OCI-LY1 (cell line): Measurements from ENCODE around the gene GIMAP1.

ENCODE experiments used
- H2AFZ ChIP-seq: fragments of 200-600 bp; sonication (generic), shearing (Covaris generic); 2 replicates; pipeline ENCODE4 v1.6.0; 2014; ENCODE audit warnings: antibody characterized with exemption, mild to moderate bottlenecking, low read length
- H3F3A ChIP-seq: fragments of 200-600 bp; sonication (generic), shearing (Covaris generic); 2 replicates; pipeline ENCODE4 v1.6.0; 2014; ENCODE audit warnings: mild to moderate bottlenecking, antibody characterized with exemption, low read length, moderate library complexity; ENCODE audit not compliant: insufficient read depth
- H3K27ac ChIP-seq: fragments of 200-600 bp; sonication (generic); 2 replicates; pipeline ENCODE4 v1.5.1; 2014; ENCODE audit warnings: low read length, mixed run types, mild to moderate bottlenecking, low read depth; ENCODE audit not compliant: poor library complexity, severe bottlenecking
- H3K27me3 ChIP-seq: fragments of 200-600 bp; sonication (generic); 2 replicates; pipeline ENCODE4 v1.6.0; 2014; ENCODE audit warnings: antibody characterized with exemption, mild to moderate bottlenecking, low read length, moderate library complexity; ENCODE audit not compliant: insufficient read depth
- H3K36me3 ChIP-seq: fragments of 200-600 bp; sonication (generic); 2 replicates; pipeline ENCODE4 v1.6.1; 2014; ENCODE audit warnings: mild to moderate bottlenecking, antibody characterized with exemption, low read length, moderate library complexity, mixed read lengths; ENCODE audit not compliant: insufficient read depth
- H3K4me1 ChIP-seq: fragments of 200-600 bp; sonication (generic); 2 replicates; pipeline ENCODE4 v1.5.1; 2014; ENCODE audit warnings: mild to moderate bottlenecking, low read length, moderate library complexity; ENCODE audit not compliant: insufficient read depth, severe bottlenecking
- H3K4me2 ChIP-seq: fragments of 200-600 bp; sonication (generic), shearing (Covaris generic); 2 replicates; pipeline ENCODE4 v1.6.1; 2014; ENCODE audit warnings: low read length
- H3K4me3 ChIP-seq: fragments of 200-600 bp; sonication (generic); 2 replicates; pipeline ENCODE4 v1.5.1; 2014; ENCODE audit warnings: low read length, low read depth, mild to moderate bottlenecking, mixed read lengths; ENCODE audit not compliant: poor library complexity, severe bottlenecking
- H3K79me2 ChIP-seq: fragments of 200-600 bp; shearing (Covaris generic); 2 replicates; pipeline ENCODE4 v1.6.1; 2016; ENCODE audit warnings: mixed run types, low read length, mixed read lengths; ENCODE audit not compliant: insufficient read depth
- H3K9ac ChIP-seq: fragments of 200-600 bp; sonication (generic), shearing (Covaris generic); 2 replicates; pipeline ENCODE4 v1.6.1; 2014; ENCODE audit warnings: mild to moderate bottlenecking, low read length, mixed read lengths
- H3K9me2 ChIP-seq: fragments of 200-600 bp; sonication (generic), shearing (Covaris generic); 2 replicates; pipeline ENCODE4 v1.6.1; 2014; ENCODE audit warnings: low read depth, mild to moderate bottlenecking, low read length, mixed read lengths
- H3K9me3 ChIP-seq: fragments of 200-600 bp; shearing (Covaris generic); 2 replicates; pipeline ENCODE4 v1.6.1; 2014; ENCODE audit warnings: low read length, mixed read lengths
- H4K20me1 ChIP-seq: fragments of 200-600 bp; sonication (generic), shearing (Covaris generic); 2 replicates; pipeline ENCODE4 v1.6.0; 2016; ENCODE audit warnings: mild to moderate bottlenecking, low read length; ENCODE audit not compliant: insufficient read depth
- CTCF ChIP-seq: fragments of 200-600 bp; sonication (generic), shearing (Covaris generic); IDR thresholded peaks from 2 replicates; pipeline ENCODE4 v1.5.1; 2017; ENCODE audit warnings: mild to moderate bottlenecking, antibody characterized with exemption, low read length, moderate library complexity, mixed read lengths
- EZH2 ChIP-seq: fragments of 200-600 bp; sonication (generic), shearing (Covaris generic); IDR thresholded peaks from 2 replicates; pipeline ENCODE4 v1.8.0; 2017; ENCODE audit warnings: borderline replicate concordance, mixed run types, mild to moderate bottlenecking, antibody characterized with exemption, low read length, moderate library complexity, mixed read lengths

GIMAP1 gene

GRCh38 chr7:150745086-150745485 is 28.7 kb downstream of the GIMAP1 start:
- Histone ChIP-seq H3K79me2 (no peaks in the 10 kb centered on the region), H3K27ac (no peak overlapping the region), H3K36me3 (no peaks in the 10 kb centered on the region), H3F3A (no peaks in the 10 kb centered on the region), H3K4me2 (no peak overlapping the region), H3K4me3 (no peak overlapping the region), H2AFZ (no peak overlapping the region), H3K9me3 (no peaks in the 10 kb centered on the region), H3K9me2 (no peaks in the 10 kb centered on the region), H3K27me3 (no peaks in the 10 kb centered on the region), H3K9ac (no peak overlapping the region), H3K4me1 (no peaks in the 10 kb centered on the region), H4K20me1 (no peaks in the 10 kb centered on the region)
- TF ChIP-seq EZH2 (no peak), CTCF (no peak)

GRCh38 chr7:150745876-150746275 is 29.5 kb downstream of the GIMAP1 start:
- H3K4me1 ChIP-seq, result no peaks in the 10 kb centered on the region
- no peak overlapping the region for H3K9ac ChIP-seq
- no peak overlapping the region for H3K27ac ChIP-seq
- no peaks in the 10 kb centered on the region for H3K36me3 ChIP-seq
- no peak overlapping the region for H3K4me2 ChIP-seq
- H3F3A ChIP-seq, result no peaks in the 10 kb centered on the region
- no peaks in the 10 kb centered on the region for H3K9me3 ChIP-seq
- no peaks in the 10 kb centered on the region for H3K27me3 ChIP-seq
- H3K79me2 ChIP-seq, result no peaks in the 10 kb centered on the region
- TF ChIP-seq CTCF (no peak), EZH2 (no peak)
- no peaks in the 10 kb centered on the region for H3K9me2 ChIP-seq
- no peak overlapping the region for H3K4me3 ChIP-seq
- H2AFZ ChIP-seq, result no peak overlapping the region
- no peaks in the 10 kb centered on the region for H4K20me1 ChIP-seq

GRCh38 chr7:150746921-150747320 is 30.5 kb downstream of the GIMAP1 start:
- no peak overlapping the region for H3K27ac ChIP-seq
- no peaks in the 10 kb centered on the region for H3K9me3 ChIP-seq
- H3K4me1 ChIP-seq, result no peaks in the 10 kb centered on the region
- H3K27me3 ChIP-seq, result no peaks in the 10 kb centered on the region
- no peaks in the 10 kb centered on the region for H3K79me2 ChIP-seq
- H3K36me3 ChIP-seq, result no peaks in the 10 kb centered on the region
- no peak overlapping the region for H2AFZ ChIP-seq
- H3K4me3 ChIP-seq, result no peak overlapping the region
- H3K9ac ChIP-seq, result no peak overlapping the region
- H3K4me2 ChIP-seq, result no peak overlapping the region
- no peaks in the 10 kb centered on the region for H3K9me2 ChIP-seq
- no peaks in the 10 kb centered on the region for H4K20me1 ChIP-seq
- H3F3A ChIP-seq, result no peaks in the 10 kb centered on the region
- TF ChIP-seq EZH2, result no peak

- no peak overlapping the region for H3K27ac ChIP-seq
- no peaks in the 10 kb centered on the region for H3K4me1 ChIP-seq
- H3K79me2 ChIP-seq, result no peaks in the 10 kb centered on the region
- H3K4me3 ChIP-seq, result no peak overlapping the region
- no peak overlapping the region for H3K4me2 ChIP-seq
- H3F3A ChIP-seq, result no peaks in the 10 kb centered on the region
- H3K36me3 ChIP-seq, result no peaks in the 10 kb centered on the region
- TF ChIP-seq EZH2 (no peak), CTCF (no peak)
- no peaks in the 10 kb centered on the region for H3K9me2 ChIP-seq
- no peak overlapping the region for H3K9ac ChIP-seq
- no peaks in the 10 kb centered on the region for H4K20me1 ChIP-seq
- no peaks in the 10 kb centered on the region for H3K9me3 ChIP-seq
- H3K27me3 ChIP-seq, result no peaks in the 10 kb centered on the region
- H2AFZ ChIP-seq, result no peak overlapping the region
Observed at GRCh38 chr7:150748376-150748775, 32.0 kb downstream of the GIMAP1 start.
